ENCODE measurements around the gene ZNF280C.
A peak's percentile ranks its signal among the peaks of the same experiment; 100 is the strongest.

ZNF280C gene

DNA sequence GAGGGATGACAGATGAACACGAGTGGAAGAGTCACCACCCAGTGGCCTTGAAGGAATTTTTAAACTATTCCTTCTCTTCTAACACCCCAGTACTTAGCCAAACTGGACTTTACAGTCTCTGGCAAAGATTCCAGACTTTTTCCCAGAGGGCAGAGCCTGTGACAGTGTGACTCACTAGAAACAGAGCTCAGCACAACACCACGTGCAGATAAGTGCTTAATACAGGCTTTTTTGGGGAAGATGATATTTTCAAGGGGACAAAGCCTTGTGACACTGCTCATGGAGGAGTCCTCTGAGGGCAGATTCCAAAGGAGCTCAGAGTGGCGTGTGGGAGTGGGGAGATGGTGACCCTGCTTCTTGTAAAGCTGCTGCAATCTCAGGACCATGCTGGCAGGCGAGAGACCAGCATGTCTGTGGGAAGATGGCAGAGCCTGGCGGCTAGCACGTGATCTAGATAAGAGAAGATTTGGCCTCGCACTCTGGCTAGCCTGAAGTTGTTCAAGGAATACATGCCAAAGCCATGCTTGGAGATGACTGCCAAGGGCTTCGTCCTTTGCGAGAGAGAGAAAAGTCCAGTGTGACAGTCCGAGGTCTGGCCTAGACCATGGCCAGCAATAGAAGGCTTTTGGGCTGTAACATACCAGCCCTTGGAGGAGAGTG, 94.5 kb downstream of the ZNF280C start:
- DNase-seq, result no peak

DNA sequence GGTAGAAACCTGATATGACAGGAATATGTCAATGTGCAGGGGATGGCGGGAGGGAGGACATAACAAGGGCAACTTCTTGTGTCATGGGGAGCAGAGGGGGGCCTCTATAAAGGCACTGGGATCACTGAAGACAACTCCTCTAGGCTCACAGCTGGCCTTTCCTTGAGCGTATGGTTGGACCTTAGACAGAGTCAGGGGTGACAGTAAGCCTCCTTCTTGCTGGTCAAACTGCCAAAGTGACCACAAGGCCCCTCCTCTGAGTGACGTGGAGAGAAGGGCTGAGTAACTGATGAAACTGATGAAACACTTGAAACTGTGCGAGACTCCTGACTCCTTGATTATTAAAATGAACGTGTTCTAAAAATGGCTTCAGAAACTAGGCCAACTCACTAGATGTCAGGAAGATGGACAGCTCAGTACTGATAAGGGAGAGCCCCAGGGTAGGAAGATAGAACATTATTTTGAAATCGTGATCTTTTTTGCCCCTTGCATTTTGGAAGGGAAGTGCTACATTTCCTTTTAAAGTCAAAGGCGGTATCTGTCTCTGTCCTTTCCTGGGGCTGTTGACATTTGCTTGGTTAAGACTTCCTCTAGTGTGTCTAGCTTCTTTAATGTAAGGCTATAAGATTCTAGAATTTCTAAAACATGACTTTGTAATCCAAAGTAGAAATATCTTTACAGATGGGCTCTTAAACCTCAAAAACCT, 95.4 kb downstream of the ZNF280C start:
- DNase-seq, result no peak

DNA sequence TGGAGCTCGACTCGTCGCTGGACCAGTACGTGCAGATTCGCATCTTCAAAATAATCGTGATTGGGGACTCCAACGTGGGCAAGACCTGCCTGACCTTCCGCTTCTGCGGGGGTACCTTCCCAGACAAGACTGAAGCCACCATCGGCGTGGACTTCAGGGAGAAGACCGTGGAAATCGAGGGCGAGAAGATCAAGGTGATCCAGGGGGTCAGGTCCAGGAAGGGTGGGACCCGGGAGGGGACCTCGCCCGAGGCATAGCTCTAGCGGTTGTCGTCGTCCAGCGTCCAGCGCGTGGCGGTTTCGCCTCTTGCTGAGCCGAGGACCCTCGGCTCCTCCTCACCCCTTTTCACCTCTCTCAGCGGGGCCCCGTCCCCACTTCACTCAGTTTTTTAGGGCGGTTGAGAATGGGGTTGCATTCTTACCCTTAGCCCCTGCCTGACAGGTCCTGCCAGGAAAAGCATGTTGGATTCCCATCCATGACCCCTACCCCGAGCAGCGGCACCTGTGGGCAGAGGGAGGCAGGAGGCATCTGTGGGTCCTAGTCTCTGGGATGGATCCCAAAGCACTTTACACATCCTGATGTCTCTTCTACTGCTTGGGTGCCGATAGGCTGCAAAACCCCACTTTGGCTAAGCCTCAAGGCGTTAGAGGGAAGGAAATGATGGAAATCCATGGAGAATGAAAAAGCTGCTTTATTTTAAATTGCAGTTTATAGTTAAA, 96.4 kb downstream of the ZNF280C start:
- peak; percentile 20 for DNase-seq

DNA sequence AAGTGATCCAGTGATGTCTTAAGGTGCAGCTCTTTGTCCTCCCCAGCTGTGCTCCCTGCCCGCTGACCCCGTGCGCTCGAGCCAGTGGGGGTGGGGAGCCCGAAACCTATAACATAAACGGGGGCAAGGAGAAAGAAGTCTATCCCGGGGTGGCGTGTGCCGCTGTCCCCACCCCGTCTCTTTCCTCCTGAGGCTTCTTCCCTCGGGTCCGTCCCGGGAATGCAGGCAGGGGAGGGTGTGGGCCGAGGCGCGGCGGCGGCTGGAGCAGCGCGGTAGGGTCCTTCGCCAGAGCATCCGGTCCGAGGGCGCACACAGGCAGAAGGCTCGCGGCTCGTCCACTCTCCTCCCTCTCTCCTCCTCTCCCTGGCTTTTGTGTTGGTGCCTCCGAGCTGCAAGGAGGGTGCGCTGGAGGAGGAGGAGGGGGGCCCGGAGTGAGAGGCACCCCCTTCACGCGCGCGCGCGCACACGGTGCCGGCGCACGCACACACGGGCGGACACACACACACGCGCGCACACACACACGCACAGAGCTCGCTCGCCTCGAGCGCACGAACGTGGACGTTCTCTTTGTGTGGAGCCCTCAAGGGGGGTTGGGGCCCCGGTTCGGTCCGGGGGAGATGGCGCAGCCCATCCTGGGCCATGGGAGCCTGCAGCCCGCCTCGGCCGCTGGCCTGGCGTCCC, 97.1 kb downstream of the ZNF280C start, which contains the start of gene RAB33A:
RAB33A (plus strand) TSS at position 517 of the 681 bp plus-strand sequence; CDS start at position 618, 101 bp downstream.
- DNase-seq, result peak; percentile 66

DNA sequence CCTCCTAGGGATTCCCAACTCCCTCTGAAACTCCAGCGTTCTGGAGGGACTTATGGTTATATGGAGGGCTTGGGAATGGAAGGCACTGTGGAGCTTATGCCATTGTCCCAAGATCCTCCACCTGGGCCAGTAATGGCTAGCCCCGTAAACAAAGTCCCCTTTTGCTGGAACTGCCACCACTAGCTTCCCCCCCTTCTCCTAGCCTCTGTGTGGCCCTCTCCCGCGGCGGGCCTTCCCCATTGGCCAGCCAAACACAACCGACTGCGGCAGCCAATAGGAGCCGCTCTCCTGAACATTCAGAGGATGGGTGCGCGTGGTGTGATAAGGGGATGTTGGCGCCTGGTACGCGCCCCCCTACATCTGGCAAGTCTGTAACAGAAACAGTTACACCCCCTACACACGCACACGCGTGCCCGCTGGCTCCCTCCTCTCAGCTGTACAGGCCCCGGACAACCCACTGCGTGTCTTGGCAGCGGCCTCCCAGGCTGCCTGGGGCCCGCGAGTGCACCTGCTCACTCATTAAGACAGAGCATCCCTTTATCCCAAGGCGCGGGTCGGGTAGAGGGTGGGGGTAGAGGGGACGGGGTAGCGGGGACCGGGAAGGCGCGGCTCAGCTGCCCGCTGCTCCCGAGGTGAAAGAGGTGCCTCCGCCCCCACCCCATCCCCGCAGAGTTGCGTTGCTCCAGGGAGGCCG, 97.8 kb downstream of the ZNF280C start:
- peak; percentile 91 for DNase-seq

DNA sequence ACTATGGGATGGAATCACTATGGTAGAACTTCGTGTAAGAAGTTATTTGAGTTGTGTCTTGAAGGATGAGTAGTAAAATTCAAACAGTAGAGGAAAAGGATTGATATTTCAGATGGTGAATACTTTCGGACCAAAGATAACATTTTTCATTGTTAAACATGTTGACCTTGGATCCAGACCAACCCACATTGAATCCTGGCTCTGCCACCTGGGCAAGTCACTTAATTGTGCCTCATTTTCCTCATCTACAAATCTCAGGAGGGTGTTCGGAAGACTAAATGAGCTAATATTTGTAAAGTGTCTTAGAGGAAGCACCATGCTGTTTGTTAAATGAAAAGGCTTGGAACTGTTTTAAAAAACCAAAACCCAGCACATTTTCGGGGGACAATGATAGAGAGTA, 101.7 kb downstream of the ZNF280C start:
- peak; percentile 25 for DNase-seq

DNA sequence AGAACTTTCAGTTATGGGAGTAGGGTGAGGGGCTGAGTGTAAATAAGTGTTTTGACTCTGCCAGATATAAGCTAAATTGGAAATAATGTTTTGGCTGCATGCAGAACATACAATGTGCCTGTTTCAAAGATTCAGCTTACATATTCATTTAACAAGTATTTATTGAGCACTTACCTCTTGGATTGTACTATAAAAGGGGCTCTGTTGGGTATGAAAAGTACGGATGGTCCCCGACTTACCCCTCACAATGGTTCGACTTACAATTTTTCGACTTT, 102.3 kb downstream of the ZNF280C start:
- no peak for DNase-seq

DNA sequence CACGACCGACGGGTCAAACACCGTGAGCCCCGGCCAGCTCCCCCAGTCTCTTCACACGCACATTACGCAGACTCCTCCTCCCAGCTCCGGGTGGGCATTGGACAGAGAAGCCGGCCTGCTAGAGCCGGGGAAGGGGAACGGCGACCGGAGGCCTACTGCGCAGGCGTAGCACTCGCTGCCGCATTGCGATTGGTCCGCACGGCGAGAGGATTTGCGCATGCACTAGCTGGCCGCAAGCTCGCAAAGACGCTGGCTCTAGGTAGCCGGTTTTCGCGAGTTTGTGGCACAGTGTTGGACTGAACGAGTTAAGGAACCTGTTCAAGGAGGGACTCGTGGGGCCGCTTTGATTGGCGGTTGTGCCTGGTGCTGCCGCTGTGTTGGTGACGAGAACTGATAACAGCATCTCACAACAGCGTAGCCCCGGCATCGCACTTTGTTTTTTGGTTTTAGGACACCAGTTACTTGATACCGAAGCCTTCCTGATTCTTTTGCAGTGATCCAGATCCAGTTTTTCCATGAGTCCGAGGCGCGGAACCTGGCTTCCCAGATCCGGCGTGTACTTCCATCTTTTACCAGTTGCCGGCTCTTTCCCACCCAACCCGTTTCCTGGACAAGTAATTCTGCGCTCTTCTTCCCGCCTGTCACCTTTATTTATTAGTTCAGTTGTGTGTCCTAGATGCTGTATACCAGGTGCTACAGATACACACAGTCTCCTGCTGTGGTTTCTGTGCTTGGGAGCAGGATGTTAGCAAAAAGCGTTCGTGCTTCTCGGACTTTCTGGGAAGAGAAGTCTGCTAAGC, 102.8 kb downstream of the ZNF280C start, which contains the start of gene AIFM1:
AIFM1 (minus strand) TSS at position 139 of the 800 bp plus-strand sequence. CDS start 185 bp downstream, outside the sequence.
- peak; percentile 96 for DNase-seq

DNA sequence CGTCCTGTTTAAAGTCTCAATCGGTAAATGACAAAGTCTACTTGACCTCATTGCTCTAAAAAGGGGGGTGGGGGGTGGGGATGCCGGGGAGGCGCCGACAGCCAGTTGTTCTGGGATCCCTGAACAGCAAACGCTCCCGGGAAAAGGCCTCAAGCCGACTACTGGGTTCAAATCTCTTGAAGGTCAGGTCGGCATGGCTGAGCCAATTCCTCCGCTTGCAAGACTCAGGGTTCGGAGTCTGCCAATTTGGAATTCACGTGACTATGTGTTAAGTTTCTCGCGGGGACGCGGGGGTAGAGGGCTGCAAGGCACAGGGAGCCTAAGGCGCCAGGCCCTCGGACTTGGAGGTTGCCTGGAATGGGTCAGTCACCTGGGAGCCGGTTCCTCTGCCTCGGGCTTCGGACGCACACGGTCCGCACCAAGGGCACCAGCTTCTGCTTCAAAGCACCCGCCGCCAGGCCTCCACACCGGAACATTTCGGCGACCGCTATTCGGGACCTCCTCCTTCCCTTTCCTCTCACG, 103.5 kb downstream of the ZNF280C start:
- DNase-seq, result peak; percentile 62

DNA sequence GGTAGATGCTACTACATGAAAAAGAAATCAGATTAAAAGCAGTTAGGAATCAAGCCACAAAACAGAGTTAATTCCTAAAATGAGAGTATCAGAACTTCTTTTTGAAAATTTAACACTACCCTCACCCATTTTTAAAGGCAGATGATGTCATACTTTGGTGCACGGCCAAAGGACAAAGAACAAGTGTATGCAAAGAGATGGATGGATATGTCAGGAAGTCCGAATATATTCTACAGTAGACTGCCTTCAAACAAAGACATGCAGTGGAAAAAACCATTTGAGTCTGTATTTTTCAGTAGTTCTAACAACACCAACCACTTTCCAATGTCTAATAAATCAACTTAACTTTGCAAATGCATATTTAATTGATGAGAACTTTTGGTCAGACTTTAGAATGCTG, 105.3 kb downstream of the ZNF280C start:
- DNase-seq, result no peak

DNA sequence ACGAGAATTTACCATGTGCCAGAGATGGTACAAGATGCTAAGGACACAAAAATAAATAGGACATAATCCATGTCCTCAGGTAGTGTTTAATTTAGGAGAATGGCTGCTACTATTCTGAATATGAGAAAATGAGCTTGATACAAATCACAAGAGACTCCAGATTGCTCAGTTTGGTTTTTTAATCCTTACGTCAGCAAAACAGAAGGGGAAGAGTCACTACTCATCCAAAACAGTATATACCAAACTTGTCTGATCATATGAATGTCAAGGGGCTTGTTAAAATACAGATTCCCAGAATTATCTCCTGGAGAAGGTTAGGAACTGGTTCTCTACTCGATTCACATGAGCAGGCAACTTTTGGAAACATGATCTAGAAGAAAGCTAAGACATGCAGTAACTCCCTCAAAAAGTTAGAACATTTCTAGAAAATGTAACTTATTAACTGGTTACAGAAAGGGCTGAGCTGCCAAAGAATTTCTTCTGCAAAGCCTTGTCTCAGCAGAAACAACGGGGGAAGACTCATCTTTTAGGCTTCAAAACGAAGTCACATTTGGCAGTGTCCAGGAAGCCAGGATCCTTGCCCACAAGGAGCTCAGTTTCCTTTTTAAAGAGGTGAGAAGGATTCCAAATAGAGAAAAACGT, 106.5 kb downstream of the ZNF280C start:
- no peak for DNase-seq

DNA sequence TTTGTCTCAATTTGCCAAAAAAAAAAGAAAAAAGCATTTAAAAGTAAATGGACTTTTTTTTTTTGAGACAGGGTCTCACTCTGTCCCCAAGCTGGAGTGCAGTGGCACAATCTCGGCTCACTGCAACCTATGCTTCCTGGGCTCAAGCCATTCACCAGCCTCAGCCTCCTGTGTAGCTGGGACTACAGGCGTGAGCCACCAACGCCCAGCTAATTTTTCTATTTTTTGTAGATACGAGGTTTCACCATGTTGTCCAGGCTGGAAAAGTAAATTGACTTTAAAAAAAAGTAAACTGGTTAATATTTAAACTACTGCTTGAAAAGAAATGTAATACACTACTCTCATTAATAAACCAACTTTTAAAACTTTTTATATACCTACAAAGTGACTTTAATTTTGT, 108.9 kb downstream of the ZNF280C start:
- DNase-seq, result no peak

DNA sequence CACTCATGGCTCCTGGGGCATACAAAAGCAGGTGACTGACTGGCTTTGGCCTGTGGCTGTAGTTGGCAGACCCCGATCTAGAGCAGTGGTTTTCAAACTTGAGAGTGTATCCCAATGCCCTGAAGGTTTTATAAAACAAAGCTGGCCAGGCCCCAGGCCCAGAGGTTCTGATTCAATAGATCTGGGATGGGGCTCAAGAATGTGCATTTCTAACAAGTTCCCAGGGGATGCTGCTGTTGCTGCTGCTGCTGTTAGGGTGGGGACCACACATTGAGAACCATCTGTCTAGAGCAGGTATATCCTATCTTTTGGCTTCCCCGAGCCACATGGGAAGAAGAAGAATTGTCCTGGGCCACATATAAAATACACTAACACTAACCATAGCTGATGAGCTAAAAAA, 110.4 kb downstream of the ZNF280C start:
- no peak for DNase-seq

DNA sequence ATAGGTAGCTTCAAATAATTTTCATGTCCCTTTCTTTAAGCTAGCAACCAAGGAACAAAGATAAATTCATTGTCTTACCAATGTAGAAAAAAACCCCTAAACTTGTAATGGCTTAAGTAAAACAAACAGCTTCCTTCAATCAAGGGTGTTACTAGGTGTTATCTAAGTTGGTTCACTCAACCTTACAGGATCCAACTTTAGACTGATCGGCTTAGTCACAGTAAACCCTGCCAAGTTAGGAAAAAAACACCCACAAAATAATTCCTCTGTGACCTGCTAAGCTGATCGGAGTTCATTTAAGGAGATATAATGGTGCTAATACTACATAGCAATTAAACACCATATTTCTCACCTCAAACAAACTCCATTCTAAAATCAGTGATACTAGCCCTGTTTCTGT, 113.1 kb downstream of the ZNF280C start:
- no peak for DNase-seq

Measured in NCI-H69 (cell line).